Activated T-cell treated with anti-CD3 and anti-CD28 coated beads for 24 hours (primary cell): ENCODE measurements around the gene APC2.
"Not testable (repeated sequence)": the region's sequence is repeated elsewhere in the genome, so short reads cannot be mapped to it uniquely, and the experiment has no call there.

Experiments used
- DNase-seq: peaks from one replicate; pipeline ENCODE4 v3.0.0-alpha.2; 2020; ENCODE audit warnings: low read depth

The APC2 gene

DNA sequence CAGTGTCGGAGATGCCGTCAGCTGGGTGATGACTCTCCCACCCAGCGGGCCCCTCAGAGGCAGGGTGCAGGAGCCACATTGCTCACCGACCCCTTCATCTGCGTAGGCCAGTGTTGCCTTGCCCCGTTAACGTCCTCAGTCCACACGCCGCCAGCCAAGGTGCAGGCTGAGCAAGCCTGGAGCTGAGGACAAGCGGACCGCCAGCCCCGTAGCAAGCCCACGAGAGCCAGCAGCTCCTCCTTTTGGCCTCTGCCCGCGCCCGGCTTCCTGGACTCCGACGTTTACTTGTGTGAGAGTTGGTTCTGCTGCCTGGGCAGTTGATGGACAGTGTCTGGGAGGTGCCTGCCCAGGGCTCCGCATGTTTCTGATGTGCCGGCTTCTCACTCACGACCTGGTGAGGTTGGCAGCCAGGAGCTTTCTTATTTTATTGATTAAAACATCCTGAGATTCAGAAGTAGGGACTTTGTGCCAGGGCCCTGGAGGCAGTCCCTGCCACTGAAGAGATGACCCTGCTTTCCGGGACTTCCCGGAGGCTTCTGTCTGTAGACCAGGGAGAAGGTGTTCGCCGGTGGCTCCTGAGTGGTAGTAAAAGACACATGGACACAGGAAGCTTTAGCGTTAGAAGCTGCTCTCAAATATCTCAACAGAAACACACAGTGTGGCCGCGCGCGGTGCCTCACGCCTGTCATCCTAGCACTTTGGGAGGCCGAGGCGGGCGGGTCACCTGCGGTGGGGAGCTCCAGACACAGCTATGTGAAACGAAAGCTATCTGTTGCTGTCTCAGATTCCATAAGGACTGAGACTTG, 36.7 kb upstream of the APC2 start:
- DNase-seq, result no peak

DNA sequence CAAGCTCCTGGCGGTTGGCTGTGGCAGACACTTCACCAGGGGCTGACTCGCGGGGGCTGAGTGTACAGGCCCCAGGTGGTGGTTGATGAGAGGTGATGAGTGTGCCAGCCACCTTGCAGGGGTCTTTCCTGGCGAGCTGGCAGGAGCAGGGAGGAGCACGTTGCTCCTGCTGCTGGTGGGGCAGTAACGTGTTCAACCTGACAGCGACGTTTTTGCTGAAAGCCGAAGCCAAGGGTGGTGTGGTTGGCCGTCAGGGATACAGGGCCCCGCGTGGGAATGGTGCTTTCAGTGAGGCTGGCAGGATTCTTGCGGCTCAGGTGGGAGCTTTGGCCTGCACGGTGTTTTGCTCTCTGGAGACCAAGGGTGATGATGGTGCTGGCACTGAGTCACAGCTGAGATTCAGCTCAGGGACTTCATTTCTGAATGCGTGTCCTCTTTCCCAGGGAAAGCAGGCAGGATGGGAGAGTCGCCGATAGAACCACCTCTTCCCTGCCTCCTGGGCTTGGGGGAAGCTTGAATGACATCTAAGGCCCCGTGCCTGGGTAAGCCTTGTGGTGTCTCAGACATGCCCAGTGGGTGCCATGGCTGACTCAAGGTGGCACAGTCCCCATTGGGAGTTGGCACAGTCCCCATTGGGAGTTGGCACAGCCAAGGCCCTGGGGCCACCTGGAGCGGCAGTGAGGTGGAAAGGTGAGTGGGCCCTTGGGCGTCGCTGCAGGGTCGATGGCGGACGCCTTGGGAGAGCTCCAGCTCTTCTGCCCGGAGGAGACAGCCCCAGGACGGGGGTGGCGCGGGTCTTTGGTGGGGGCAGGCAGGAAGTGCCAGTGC, 33.7 kb upstream of the APC2 start:
- DNase-seq, result no peak

DNA sequence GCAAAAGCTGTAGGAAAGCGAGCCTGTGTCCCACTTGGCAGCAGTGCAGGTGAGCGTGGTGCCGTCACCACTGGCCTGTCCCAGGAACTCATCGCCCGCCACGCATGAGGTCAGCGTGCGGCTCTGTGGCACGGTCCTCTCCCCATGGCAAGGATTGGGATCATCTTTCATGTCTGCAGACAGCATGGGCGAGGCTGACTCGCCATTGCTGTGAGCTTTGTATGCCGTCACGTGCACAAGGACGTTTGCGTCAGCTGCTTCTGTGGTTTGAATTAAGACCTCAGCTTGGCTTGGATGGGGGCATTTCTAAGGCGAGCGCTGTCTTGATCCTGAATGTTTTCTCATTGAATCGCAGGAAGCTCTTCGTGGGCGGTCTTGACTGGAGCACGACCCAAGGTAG, 32.8 kb upstream of the APC2 start:
- no peak for DNase-seq

DNA sequence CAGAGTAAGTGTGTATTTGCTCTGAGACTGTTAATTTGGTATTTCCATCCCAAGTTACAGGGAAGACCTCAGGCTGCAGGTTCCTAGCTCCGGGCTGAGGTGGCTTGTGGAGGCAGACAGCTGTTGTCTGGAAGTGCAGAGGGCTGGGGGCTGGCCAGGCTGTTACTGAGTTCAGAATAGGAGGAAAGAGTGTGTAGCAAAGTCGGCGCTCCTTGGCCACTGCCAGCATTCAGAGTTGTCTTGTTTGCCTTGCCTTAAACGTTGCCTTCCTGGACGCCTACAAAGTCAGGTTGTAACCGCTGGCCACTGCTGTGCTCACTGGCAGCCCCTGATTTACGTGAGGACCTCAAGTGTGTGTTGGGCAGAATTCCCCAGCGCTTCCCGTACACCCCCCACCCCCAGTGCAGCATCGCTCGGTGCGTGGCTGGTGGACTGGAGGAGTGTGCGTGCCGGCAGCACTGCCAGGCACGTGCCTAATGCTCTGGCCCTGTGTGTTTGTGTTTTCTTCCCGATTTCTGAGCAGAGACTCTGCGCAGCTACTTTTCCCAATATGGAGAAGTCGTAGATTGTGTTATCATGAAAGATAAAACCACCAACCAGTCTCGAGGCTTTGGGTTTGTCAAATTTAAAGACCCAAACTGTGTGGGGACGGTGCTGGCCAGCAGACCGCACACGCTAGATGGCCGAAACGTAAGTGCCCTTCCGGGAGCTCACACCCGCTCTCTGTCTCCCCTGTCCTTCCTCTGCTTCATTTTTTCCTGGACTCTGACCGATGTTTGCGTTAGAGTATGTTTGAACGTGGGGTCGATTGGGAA, 32.0 kb upstream of the APC2 start:
- DNase-seq, result no peak

DNA sequence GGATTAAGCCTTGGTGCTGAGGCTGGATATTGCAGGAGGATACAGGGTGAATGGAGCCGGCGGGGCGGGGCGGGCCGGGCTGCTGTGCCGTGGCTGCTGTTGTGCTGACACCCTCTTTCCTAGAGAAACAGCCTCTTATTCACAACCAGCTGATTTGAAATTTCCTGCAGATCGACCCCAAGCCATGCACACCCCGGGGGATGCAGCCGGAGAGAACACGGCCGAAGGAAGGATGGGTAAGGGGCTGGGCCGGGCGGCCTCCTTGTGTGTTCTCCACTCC, 31.5 kb upstream of the APC2 start:
- no peak for DNase-seq

DNA sequence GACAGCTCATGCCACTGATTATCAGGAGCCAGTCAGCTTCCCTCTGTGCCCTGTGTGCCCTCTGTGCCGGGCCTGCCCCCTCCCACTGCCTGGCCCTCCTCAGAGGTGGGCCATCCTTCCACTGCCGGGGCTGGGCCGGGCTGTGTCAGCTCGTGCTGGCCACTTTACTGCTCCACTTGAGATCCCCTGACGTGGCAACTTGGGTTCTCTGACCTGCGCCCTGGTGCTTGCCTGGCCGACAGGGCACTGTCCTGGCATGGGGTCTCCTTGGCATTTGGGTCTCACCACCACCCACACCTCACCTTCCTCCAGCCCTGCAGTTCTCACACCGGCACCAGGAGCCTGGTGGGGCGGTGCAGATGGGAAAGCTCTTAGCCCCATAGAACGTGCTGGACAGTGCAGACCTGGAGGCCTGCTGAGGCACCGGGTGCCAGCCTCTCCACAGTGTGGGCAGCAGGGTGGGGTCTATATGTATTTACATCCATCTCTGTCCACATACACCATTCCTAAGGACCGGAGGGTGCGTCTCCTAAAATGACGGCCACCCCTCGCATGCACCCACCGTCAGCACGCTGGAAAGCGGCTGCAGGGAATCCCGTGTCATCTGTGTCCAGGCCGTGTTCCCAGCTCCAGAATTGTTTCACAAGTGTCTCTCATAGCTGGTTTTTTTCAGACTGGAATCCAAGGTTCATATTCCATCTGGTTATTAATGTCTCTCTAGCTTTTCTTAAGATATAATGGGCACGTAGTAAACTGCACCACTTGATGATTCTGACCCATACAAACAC, 30.8 kb upstream of the APC2 start:
- DNase-seq, result no peak

DNA sequence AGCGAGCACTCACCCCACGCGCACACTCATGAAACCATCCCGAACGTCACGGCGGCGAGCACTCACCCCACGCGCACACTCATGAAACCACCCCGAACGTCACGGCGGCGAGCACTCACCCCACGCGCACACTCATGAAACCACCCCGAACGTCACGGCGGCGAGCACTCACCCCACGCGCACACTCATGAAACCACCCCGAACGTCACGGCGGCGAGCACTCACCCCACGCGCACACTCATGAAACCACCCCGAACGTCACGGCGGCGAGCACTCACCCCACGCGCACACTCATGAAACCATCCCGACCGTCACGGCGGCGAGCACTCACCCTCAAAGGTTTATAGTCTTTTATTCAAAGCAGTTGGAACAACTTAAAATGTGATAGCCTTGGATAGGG, 29.8 kb upstream of the APC2 start:
- not testable (repeated sequence) for DNase-seq

DNA sequence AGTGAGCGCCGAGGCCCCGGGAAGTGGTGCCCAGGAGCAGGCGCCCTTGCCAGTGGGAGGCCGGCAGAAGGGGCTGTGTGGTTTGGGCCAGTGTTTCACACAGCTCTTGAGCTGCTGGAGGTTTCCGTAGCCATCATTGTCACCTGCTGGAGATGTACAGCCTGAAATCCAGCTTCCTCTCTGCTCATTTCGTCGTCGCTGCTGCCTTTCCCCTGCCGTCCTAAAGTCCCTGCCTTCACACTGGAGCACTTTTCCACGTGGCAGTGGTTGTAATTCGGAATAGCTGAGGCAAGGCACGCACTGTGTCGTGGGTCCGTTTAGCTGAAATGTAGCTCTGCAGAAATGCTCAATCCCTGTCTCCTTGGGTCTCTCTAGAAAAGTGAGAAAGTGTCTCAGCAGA, 29.3 kb upstream of the APC2 start:
- no peak for DNase-seq

- DNase-seq, result no peak
These were observed 28.5 kb upstream of the APC2 start for GRCh38 chr19:1421218-1421957.

- DNase-seq, result no peak
These were observed 28.0 kb upstream of the APC2 start for GRCh38 chr19:1421958-1422305.

GRCh38 chr19:1422360-1422759, 27.6 kb upstream of the APC2 start:
- DNase-seq, result no peak

GRCh38 chr19:1422943-1423342, 27.0 kb upstream of the APC2 start:
- no peak for DNase-seq

- no peak for DNase-seq
These were observed 26.3 kb upstream of the APC2 start for GRCh38 chr19:1423436-1424191.

DNA sequence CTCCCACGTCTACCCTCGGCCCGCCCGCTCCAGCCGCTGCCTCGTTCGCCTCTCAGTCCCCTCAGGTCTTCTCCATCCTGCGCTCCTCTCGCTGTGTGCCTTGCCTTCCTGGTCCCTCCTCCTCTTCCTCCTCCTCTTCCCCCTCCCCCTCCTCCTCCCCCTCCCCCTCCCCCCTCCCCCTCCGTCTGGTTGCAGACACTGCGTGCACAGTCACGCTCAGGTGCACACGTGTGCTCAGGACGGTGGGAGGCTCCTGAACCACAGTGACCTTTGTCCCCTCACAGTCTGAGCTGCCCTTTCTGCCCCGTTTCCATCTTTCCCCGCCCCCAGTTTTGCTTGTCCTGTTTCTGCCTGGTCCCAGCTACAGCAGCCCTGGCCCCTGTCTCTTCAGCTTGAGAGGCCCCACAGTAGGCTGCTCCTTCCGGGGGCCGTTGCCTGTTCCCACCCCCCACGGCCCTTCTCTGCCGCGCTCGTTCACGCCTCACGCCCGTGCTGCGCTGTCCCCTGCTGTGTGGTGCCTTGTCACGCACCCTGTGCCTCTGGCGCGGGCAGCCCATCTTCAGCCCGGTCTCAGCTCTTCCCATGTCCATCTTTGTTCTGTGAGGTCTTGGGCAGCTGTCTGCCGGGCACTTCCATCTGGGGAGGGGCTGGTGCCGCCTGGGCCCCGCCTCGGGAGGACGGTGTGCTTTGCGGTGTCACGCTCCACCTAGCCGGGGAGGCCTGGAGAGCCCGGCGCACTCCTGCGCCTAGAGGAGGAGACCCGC, 25.5 kb upstream of the APC2 start:
- no peak for DNase-seq

DNA sequence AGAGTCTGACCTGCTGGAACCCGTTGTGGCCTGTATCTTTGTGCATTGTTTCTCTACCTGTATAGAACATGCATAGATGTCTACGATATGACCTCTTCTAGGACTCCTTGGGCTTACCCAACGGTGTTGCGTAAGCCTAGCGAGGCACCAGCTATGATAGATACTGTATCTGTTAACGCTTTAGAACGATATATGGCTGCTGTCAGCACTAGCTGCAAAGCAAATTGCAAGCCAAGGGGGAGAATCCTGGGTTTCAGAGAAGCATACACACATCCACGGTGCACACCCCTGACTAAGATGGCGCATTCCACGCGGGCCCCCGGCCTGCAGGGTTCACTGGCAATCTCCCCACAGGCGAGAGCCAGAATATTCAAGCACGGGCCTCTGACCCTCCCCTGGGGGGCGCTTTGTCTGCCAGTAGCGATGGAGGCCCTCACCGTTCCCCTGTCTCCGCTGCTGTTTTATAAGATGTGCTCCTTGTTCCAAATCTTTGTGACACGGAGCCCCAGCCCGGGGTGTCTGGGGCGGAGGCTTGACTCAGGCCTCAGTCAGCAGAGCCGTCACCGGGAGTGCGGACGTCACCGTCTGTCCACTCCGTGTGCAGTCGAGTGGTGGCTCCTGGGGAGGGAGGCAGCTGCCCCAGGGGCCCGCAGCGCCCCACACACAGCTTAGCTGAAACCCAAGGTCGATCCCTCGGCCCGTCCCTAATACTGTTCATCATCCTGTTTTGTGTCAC, 24.7 kb upstream of the APC2 start:
- no peak for DNase-seq

- DNase-seq, result no peak
These were observed 24.0 kb upstream of the APC2 start for GRCh38 chr19:1425902-1426301.

DNA sequence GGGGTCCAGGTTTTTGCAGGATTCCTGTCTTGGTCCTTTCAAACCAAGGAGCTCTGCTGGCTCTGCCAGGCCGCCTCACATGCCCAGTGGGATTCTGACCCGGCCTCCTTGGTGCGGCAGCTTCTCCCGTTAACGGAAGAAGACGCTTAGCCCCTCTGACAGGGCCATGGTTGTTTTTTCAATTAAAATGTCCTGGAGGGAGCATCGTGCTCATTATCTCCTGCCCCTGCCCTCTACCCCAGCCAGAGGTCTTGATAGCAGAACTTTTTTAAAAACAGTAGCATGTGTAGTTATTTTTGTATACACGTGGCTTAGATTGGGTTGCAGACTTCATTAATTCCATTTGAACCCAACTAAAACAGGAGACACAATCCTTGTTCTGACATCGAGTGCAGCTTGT, 23.2 kb upstream of the APC2 start:
- DNase-seq, result no peak

DNA sequence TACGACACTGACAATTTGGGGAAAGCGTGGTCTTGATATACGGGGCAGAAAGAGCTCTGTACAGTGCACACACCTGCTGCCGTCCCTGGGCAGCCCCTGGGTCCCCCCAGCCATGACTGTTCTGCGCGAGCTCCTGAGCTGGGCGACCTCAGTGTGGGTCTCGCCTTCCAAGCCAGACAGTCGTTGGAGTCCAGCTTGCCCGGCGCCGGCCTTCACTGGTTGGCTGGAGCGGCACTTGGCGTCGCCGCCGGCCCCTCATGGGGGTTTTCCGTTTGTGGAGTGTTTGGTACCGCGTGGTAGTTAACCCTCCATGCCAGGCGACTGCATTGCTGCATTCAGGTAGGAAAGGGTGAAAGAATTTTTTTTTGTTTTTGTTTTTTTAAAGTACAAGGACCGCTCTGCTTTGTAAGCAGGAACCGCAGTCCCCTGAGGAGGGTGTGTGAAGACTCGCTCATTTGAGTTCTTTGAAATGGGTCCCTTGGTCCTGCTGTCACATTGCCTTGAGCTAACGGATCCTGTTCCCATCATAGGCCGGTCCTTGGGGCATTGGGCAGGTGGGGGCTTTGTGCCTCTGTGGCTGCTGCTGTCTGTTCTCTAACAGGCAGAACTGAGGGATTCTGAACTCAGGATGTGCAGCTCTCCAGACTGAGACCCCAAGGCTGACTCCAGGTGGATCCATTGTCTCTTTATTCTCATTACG, 22.6 kb upstream of the APC2 start:
- no peak for DNase-seq
